ENCODE data around the gene SULT1E1. TPM values are rescaled to one million over a fixed set of nuclear protein-coding genes. Genes with fewer than 3 reads are reported as not detected.

SULT1E1 gene
- total and polyA plus RNA-seq, 10 donors: not detected

DNA sequence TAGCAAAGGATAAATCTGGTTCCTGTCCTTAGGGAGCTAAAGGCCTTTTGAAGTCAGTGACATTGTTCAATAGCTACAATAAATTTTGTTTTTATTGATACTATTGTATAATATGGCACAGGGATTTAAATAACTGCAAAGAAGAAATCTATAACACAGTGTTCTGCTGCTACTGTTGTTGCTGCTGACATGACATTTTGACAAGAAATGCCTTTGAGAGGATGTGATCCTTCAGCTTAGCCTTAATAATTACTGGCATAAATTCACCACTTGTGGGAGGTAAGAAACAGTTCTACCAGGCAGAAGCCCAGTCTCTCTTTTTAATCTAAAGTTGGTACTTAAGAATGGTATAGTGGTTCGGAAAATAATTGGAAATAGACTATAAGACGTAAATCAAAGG lies 4.1 kb downstream of the SULT1E1 start:
- no peak for DNase-seq
- Histone ChIP-seq H3K27me3 (replicated peaks in 1 of 7) (no peaks in the 10 kb centered on the region), H3K27ac (no peak overlapping the region), H3K9me3 (peaks cover 0 to 9% (median 0%) of the 10 kb centered on the region in 8 donors), H3K4me1 (no peaks in the 10 kb centered on the region), H3K4me3 (no peak overlapping the region), H3K36me3 (no peaks in the 10 kb centered on the region)
- intact Hi-C loops (cut with DNase I; ENCODE audit: low total_unique reads): no loop called here
- WGBS, 5 donors: 87 to 95% (median 92%) methylated on average over 2 of the region's 2 CpGs
- TF ChIP-seq, protein P1, sequence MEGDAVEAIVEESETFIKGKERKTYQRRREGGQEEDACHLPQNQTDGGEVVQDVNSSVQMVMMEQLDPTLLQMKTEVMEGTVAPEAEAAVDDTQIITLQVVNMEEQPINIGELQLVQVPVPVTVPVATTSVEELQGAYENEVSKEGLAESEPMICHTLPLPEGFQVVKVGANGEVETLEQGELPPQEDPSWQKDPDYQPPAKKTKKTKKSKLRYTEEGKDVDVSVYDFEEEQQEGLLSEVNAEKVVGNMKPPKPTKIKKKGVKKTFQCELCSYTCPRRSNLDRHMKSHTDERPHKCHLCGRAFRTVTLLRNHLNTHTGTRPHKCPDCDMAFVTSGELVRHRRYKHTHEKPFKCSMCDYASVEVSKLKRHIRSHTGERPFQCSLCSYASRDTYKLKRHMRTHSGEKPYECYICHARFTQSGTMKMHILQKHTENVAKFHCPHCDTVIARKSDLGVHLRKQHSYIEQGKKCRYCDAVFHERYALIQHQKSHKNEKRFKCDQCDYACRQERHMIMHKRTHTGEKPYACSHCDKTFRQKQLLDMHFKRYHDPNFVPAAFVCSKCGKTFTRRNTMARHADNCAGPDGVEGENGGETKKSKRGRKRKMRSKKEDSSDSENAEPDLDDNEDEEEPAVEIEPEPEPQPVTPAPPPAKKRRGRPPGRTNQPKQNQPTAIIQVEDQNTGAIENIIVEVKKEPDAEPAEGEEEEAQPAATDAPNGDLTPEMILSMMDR (IDR thresholded peaks at IDR 0.05 in 8 of 11, conservative IDR thresholded peaks at IDR 0.05 in 3 of 11): no peak
- no peak for TF ChIP-seq POLR2AphosphoS5 (IDR thresholded peaks at IDR 0.05)
- no peak for TF ChIP-seq POLR2A (IDR thresholded peaks at IDR 0.05)

DNA sequence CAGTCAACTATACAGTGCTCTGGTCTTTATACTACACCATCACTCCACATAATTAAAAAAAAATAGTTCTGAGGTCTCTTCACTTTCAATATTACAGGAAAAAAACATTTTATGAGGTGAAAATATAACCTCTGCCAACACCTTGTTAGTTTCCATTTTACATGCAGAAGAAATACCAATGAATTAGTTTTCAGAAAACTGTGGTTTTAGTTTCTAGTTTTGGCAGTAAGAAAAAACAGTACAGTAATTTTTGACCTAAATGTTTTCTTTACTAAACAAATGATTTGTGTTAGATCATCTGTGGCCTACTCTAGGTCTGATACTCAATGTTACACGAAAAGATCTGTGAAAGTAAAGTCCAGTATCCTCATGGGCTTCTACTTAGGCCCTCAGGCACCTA lies 10.0 kb downstream of the SULT1E1 start:
- no peak for DNase-seq
- Histone ChIP-seq H3K4me1 (no peaks in the 10 kb centered on the region), H3K27ac (no peak overlapping the region), H3K4me3 (no peak overlapping the region), H3K9me3 (peaks cover 0 to 9% (median 0%) of the 10 kb centered on the region in 8 donors), H3K36me3 (no peaks in the 10 kb centered on the region), H3K27me3 (replicated peaks in 1 of 7) (no peaks in the 10 kb centered on the region)
- WGBS, 5 donors: 65 to 82% (median 72%) methylated on average over 1 of the region's 1 CpG
- TF ChIP-seq POLR2A (IDR thresholded peaks at IDR 0.05) (no peak), POLR2AphosphoS5 (IDR thresholded peaks at IDR 0.05) (no peak)
- TF ChIP-seq, protein P1 (IDR thresholded peaks at IDR 0.05 in 8 of 11, conservative IDR thresholded peaks at IDR 0.05 in 3 of 11): no peak
- intact Hi-C loops (cut with DNase I; ENCODE audit: low total_unique reads): no loop called here

DNA sequence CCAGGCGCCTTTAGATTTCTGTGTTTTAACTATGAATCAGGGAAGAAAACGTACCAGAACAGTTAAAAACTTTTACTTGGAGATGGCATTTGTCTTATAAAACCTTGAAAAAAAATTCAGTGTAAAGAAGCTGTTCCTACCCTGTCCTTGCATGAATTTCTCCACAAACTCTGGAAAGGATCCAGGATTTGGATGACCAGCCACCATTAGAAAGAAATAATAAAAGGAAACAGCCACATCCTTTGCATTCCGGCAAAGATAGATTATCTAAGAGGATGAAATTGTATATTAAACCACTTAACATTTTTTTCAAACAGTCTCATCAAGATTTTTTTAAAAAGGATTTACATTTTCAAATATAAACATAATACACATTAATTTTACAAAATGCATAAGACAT lies 10.6 kb downstream of the SULT1E1 start:
- 53 to 69% (median 61%) methylated on average over 3 of the region's 3 CpGs for WGBS, 5 donors
- Histone ChIP-seq H3K36me3 (no peaks in the 10 kb centered on the region), H3K27me3 (replicated peaks in 1 of 7) (no peaks in the 10 kb centered on the region), H3K4me1 (no peaks in the 10 kb centered on the region), H3K4me3 (no peak overlapping the region), H3K9me3 (peaks cover 0 to 9% (median 0%) of the 10 kb centered on the region in 8 donors), H3K27ac (no peak overlapping the region)
- DNase-seq: no peak
- intact Hi-C loops (cut with DNase I; ENCODE audit: low total_unique reads): no loop called here
- TF ChIP-seq POLR2AphosphoS5 (IDR thresholded peaks at IDR 0.05) (no peak), POLR2A (IDR thresholded peaks at IDR 0.05) (no peak)
- TF ChIP-seq, protein P1 (IDR thresholded peaks at IDR 0.05 in 8 of 11, conservative IDR thresholded peaks at IDR 0.05 in 3 of 11): no peak

DNA sequence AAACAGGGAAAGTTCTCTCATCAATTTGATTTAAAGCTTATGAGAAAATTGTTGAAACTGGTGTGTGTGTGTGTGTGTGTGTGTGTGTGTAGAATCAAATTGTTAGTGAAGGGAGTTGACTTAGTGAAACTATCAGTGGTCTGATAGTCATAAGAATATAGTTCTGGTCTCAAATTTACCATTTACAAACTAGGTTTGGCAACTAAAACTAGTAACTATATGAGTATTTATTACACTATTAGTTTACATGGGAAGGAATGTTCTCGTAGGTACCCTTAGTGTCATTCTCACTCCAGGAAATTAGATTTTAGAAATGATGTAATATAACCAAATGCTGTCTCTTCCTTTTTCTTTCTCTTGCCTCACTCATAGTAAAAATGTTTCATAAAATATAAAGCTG lies 11.9 kb downstream of the SULT1E1 start:
- H3K4me3 ChIP-seq: no peak overlapping the region
- TF ChIP-seq POLR2AphosphoS5 (IDR thresholded peaks at IDR 0.05): no peak
- TF ChIP-seq, protein P1 (IDR thresholded peaks at IDR 0.05 in 8 of 11, conservative IDR thresholded peaks at IDR 0.05 in 3 of 11): no peak
- no peak for TF ChIP-seq POLR2A (IDR thresholded peaks at IDR 0.05)
- peaks cover 0 to 9% (median 0%) of the 10 kb centered on the region in 8 donors for H3K9me3 ChIP-seq
- H3K4me1 ChIP-seq: no peaks in the 10 kb centered on the region
- no peaks in the 10 kb centered on the region for H3K27me3 ChIP-seq (replicated peaks in 1 of 7)
- no peak overlapping the region for H3K27ac ChIP-seq
- no peak for DNase-seq
- 25 to 66% (median 43%) methylated on average over 1 of the region's 1 CpG for WGBS, 5 donors
- intact Hi-C loops (cut with DNase I; ENCODE audit: low total_unique reads): no loop called here
- H3K36me3 ChIP-seq: no peaks in the 10 kb centered on the region

Data from spleen (tissue), 11 donors.